ENCODE results near the gene NOL8.

Gene NOL8

GRCh38 chr9:92257327-92257726 is 67.8 kb downstream of the NOL8 start:
- DNase-seq = no peak

GRCh38 chr9:92254381-92255337 is 70.5 kb downstream of the NOL8 start:
- no peak for DNase-seq

GRCh38 chr9:92253656-92254055 is 71.5 kb downstream of the NOL8 start:
- no peak for DNase-seq

GRCh38 chr9:92247981-92248380 is 77.2 kb downstream of the NOL8 start:
- DNase-seq = no peak
